PC-9 (cell line): ENCODE data around the gene VAMP3. TPM values are rescaled to one million over a fixed set of nuclear protein-coding genes. Genes with fewer than 3 reads are reported as not detected.

Experiments
- BruUV-seq: library from RNA; stranded (reverse); fragments of 400-500 nt; replicated peaks from 2 replicates; lab custom pipeline; 2021; lab: Mats Ljungman, UMichigan
- CTCF ChIA-PET: fragments of 300-600 bp; sonication (Branson Sonifier 250); formaldehyde crosslinking; loops from one replicate; lab custom pipeline; 2022; ENCODE audit warnings: antibody characterized with exemption; lab: Charles Lee
- POLR2A ChIA-PET: fragments of 300-600 bp; sonication (Branson Sonifier 250); formaldehyde crosslinking; loops from one replicate; lab custom pipeline; 2022; ENCODE audit warnings: antibody characterized with exemption; ENCODE audit not compliant: unreplicated experiment; lab: Charles Lee
- DNase-seq, 2 experiments: peaks; one replicate each; pipeline versions ENCODE4 v3.0.0 to v3.0.0-alpha.2; 2015 to 2022; ENCODE audit warnings: mixed read lengths in 1 of 2
- H2AFZ ChIP-seq: fragments of 200-600 bp; sonication (generic); 2 replicates; pipeline ENCODE4 v1.8.1; 2017; ENCODE audit warnings: antibody characterized with exemption
- H3F3A ChIP-seq: fragments of 200-600 bp; sonication (generic); 2 replicates; pipeline ENCODE4 v1.8.1; 2017; ENCODE audit warnings: antibody characterized with exemption, mild to moderate bottlenecking, low read depth; ENCODE audit not compliant: insufficient read depth
- H3K27ac ChIP-seq: fragments of 200-600 bp; sonication (generic); 2 replicates; pipeline ENCODE4 v1.6.1; 2016; ENCODE audit warnings: mixed run types
- H3K27me3 ChIP-seq: fragments of 200-600 bp; sonication (generic); 2 replicates; pipeline ENCODE4 v1.6.1; 2016; ENCODE audit warnings: low read depth, mixed run types; ENCODE audit not compliant: insufficient read depth
- H3K36me3 ChIP-seq: fragments of 200-600 bp; sonication (generic); 2 replicates; pipeline ENCODE4 v1.6.1; 2016; ENCODE audit warnings: low read depth, mixed run types
- H3K4me1 ChIP-seq: fragments of 200-600 bp; sonication (generic); replicated peaks from 2 replicates; pipeline ENCODE4 v1.6.1; 2016; ENCODE audit warnings: mixed run types; ENCODE audit not compliant: insufficient read depth
- H3K4me2 ChIP-seq: fragments of 200-600 bp; sonication (generic); 2 replicates; pipeline ENCODE4 v1.6.1; 2017; ENCODE audit warnings: mixed run types
- H3K4me3 ChIP-seq: fragments of 200-600 bp; sonication (generic); 2 replicates; pipeline ENCODE4 v1.6.1; 2016; ENCODE audit warnings: mixed run types
- H3K79me2 ChIP-seq: fragments of 200-600 bp; sonication (generic); 2 replicates; pipeline ENCODE4 v1.6.1; 2017; ENCODE audit warnings: low read depth, mixed run types
- H3K9me2 ChIP-seq: fragments of 200-600 bp; sonication (generic); 2 replicates; pipeline ENCODE4 v1.8.1; 2017; ENCODE audit warnings: mild to moderate bottlenecking; ENCODE audit not compliant: insufficient read depth
- H3K9me3 ChIP-seq: fragments of 200-600 bp; sonication (generic); 2 replicates; pipeline ENCODE4 v1.8.1; 2016; ENCODE audit warnings: low read depth; ENCODE audit not compliant: insufficient read depth
- H4K20me1 ChIP-seq: fragments of 200-600 bp; sonication (generic); 2 replicates; pipeline ENCODE4 v1.8.1; 2017; ENCODE audit not compliant: insufficient read depth
- EZH2 ChIP-seq: fragments of 200-600 bp; sonication (generic); IDR thresholded peaks from 2 replicates; pipeline ENCODE4 v1.8.0; 2017; ENCODE audit warnings: antibody characterized with exemption, low read depth
- intact Hi-C: fragments of 100-400 bp; cut with micrococcal nuclease; formaldehyde crosslinking; loops from one replicate; pipeline ENCODE4 v1.10.0; 2022; ENCODE audit not compliant: unreplicated experiment
- total RNA-seq: library from RNA; stranded (reverse); gene quantifications from 2 replicates; pipeline ENCODE4 v1.2.3, GENCODE V29; 2021
- TF ChIP-seq, protein P1 (sequence below): fragments of 200-600 bp; sonication (generic); conservative IDR thresholded peaks from 2 replicates; pipeline ENCODE4 v1.6.1; 2017; ENCODE audit warnings: mixed run types, antibody characterized with exemption, mild to moderate bottlenecking, moderate library complexity

Gene VAMP3
- total RNA-seq, 1 experiment from 2014 or later: 78.6 TPM

DNA sequence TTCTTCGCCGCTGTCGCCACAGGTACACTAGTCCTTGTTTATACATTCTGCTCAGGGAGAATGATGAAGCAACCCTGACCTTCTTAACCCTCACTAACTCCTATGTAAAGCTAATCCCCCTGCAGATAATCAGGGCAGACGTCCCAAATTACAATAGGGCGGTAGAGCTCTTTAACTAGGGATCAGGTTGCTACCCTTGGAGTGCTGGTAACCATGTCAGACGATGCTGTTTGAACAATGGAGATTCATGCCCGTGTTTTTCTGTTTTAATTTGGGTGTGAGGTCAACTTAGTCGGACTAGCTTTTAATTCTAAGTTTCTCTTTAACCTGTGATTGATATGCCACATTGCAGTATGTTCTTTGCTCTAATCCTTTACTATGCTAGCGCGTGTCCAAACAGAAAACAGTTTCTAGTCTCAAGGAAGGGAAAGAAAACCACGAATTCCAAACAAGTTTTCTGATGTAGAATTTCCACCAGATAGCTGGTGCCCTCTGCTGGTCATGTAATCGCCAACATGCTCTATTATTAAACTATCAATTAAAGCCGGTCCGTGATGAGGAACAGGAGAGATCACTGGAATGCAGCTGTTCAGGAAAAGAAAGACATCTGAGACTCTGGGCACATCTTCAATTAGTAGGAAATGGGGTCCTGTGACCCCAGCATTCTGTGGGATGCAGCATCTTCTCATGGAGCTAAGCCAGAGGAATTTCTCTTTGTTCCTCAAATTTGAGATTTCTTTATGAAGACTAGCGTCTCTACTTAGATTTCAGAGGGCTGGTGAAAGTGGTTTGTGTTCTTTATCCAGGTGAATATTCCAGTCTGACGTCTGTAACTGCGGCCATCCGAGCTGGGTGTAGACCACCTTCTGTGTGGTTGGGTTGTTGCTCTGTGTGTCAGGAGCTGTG is 18.3 kb upstream of the VAMP3 start:
- no peaks in the 10 kb centered on the region for H3K9me2 ChIP-seq
- intact Hi-C loops: loop anchor here (1.0 kb wide), 1 partner anchor 85 kb away; no protein-coding TSS in a partner anchor
- H3K27ac ChIP-seq: no peak overlapping the region
- DNase-seq: peak in 1 of 2 experiments; percentile 37
- H3K4me1 ChIP-seq: no peaks in the 10 kb centered on the region
- peak overlapping the region; percentile 80 for H3K4me2 ChIP-seq
- no peaks in the 10 kb centered on the region for H3K9me3 ChIP-seq
- ChIA-PET CTCF (interaction anchor here (0.9 to 2.2 kb wide), 4 partner anchors 9 to 85 kb away, joined by 3 to 16 read pairs (median 9); no protein-coding TSS in a partner anchor), POLR2A (interaction anchor here (0.6 kb wide), 1 partner anchor 80 kb away, joined by 9 read pairs; no protein-coding TSS in a partner anchor)
- BruUV-seq: no TSS peak
- no peaks in the 10 kb centered on the region for H3F3A ChIP-seq
- peak overlapping the region; percentile 44; the same call in 1 of the 2 replicates for H3K4me3 ChIP-seq
- H4K20me1 ChIP-seq: no peaks in the 10 kb centered on the region
- no peaks in the 10 kb centered on the region for H3K79me2 ChIP-seq
- H3K27me3 ChIP-seq: peaks cover 25% of the 10 kb centered on the region; the same call in 1 of the 2 replicates
- TF ChIP-seq, protein P1, sequence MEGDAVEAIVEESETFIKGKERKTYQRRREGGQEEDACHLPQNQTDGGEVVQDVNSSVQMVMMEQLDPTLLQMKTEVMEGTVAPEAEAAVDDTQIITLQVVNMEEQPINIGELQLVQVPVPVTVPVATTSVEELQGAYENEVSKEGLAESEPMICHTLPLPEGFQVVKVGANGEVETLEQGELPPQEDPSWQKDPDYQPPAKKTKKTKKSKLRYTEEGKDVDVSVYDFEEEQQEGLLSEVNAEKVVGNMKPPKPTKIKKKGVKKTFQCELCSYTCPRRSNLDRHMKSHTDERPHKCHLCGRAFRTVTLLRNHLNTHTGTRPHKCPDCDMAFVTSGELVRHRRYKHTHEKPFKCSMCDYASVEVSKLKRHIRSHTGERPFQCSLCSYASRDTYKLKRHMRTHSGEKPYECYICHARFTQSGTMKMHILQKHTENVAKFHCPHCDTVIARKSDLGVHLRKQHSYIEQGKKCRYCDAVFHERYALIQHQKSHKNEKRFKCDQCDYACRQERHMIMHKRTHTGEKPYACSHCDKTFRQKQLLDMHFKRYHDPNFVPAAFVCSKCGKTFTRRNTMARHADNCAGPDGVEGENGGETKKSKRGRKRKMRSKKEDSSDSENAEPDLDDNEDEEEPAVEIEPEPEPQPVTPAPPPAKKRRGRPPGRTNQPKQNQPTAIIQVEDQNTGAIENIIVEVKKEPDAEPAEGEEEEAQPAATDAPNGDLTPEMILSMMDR: peak; percentile 78
- TF ChIP-seq EZH2: no peak
- H2AFZ ChIP-seq: peak overlapping the region; percentile 75
- no peaks in the 10 kb centered on the region for H3K36me3 ChIP-seq

DNA sequence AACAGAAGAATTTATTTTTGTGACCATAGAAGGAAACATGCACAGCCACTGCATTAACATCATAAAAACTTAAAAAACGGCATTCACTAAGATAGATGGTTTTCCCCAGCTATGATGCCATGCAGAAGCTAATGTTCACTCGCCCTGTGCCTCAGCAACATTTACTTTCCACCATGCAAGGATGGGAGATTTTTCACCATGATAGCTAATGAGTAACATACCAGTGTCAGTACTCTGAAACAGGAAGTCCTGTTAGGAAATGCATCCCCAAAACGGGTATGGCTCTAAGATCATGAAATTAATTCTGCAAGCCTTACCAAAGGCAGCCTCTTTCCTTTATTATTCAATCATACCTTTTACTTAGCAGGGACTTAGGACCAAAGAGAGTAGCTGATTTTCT is 17.5 kb upstream of the VAMP3 start:
- no peak for DNase-seq
- H3K79me2 ChIP-seq: no peaks in the 10 kb centered on the region
- H3K36me3 ChIP-seq: no peaks in the 10 kb centered on the region
- ChIA-PET POLR2A (no interaction called here), CTCF (interaction anchor here (0.5 to 2.2 kb wide), 4 partner anchors 27 to 1274 kb away, joined by 3 to 13 read pairs (median 7); no protein-coding TSS in a partner anchor)
- H3K4me2 ChIP-seq: no peak overlapping the region
- no peak for TF ChIP-seq EZH2
- TF ChIP-seq, protein P1: no peak
- intact Hi-C loops: no loop called here
- H3K27me3 ChIP-seq: peaks cover 25% of the 10 kb centered on the region; the same call in 1 of the 2 replicates
- H3K4me3 ChIP-seq: no peak overlapping the region
- no peaks in the 10 kb centered on the region for H3K9me2 ChIP-seq
- no peaks in the 10 kb centered on the region for H3K9me3 ChIP-seq
- no peaks in the 10 kb centered on the region for H3F3A ChIP-seq
- no peaks in the 10 kb centered on the region for H4K20me1 ChIP-seq
- H2AFZ ChIP-seq: no peak overlapping the region
- H3K4me1 ChIP-seq: no peaks in the 10 kb centered on the region
- no peak overlapping the region for H3K27ac ChIP-seq
- no TSS peak for BruUV-seq

DNA sequence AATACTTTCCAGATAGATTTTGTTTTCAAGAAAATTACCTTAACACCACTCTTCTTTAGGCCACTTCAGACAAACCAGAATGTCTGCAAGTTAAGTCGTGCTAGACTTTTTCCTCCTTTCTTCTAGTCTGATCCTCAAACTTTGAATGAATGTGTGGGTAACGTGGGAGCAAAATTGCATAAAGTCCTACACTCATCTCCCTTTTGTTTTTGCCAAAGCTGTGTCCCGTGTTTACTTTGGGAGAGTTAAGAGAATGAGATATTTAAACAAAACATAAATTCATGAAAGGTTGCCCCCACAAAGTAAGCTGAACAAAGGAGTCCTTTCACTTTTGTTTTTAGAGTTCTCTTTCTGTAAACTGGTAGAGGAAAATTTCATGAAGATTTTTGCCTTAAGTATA is 16.9 kb upstream of the VAMP3 start:
- no peak overlapping the region for H2AFZ ChIP-seq
- POLR2A ChIA-PET: no interaction called here

More for the DNA sequence above, 16.9 kb upstream of the VAMP3 start:
- Histone ChIP-seq H3K4me2 (no peak overlapping the region), H3K36me3 (no peaks in the 10 kb centered on the region), H3K4me3 (no peak overlapping the region), H4K20me1 (no peaks in the 10 kb centered on the region), H3K27me3 (peaks cover 25% of the 10 kb centered on the region; the same call in 1 of the 2 replicates), H3K27ac (no peak overlapping the region), H3F3A (no peaks in the 10 kb centered on the region), H3K9me2 (no peaks in the 10 kb centered on the region), H3K9me3 (no peaks in the 10 kb centered on the region), H3K79me2 (no peaks in the 10 kb centered on the region), H3K4me1 (no peaks in the 10 kb centered on the region)
- TF ChIP-seq, protein P1: no peak
- no peak for TF ChIP-seq EZH2
- intact Hi-C loops: no loop called here
- DNase-seq: no peak
- CTCF ChIA-PET: interaction anchor here (0.5 kb wide), 2 partner anchors 28 to 1275 kb away, joined by 6 to 8 read pairs; no protein-coding TSS in a partner anchor
- BruUV-seq: no TSS peak
